H1 (cell line): ENCODE data around the gene MAP7. TPM values are rescaled to one million over a fixed set of nuclear protein-coding genes. Genes with fewer than 3 reads are reported as not detected.
A peak's percentile ranks its signal among the peaks of the same experiment; 100 is the strongest.

Source experiments
- CTCF ChIA-PET: fragments of 300-600 bp; sonication (Branson Sonifier 250); formaldehyde crosslinking; loops from one replicate; lab custom pipeline; 2021; ENCODE audit not compliant: partially characterized antibody; lab: Charles Lee
- POLR2A ChIA-PET: fragments of 300-600 bp; sonication (Branson Sonifier 250); formaldehyde crosslinking; loops from one replicate; lab custom pipeline; 2021; ENCODE audit warnings: inconsistent platforms; ENCODE audit not compliant: partially characterized antibody; lab: Charles Lee
- DNase-seq, 2 experiments: peaks; one replicate each; pipeline versions ENCODE4 v3.0.0 to v3.0.0-alpha.2; 2010 to 2022; ENCODE audit warnings: low spot score in 2 of 2, low read depth in 1 of 2, mixed read lengths in 1 of 2
- FAIRE-seq: peaks from 2 replicates; lab custom pipeline; 2011; peaks lifted over from hg19 to GRCh38; lab: Jason Lieb, UNC
- H2AFZ ChIP-seq: 2 replicates; pipeline ENCODE4 v1.8.1; 2012; ENCODE audit warnings: low read length, inconsistent platforms
- H2AK5ac ChIP-seq: 2 replicates; pipeline ENCODE4 v1.6.1; 2013; ENCODE audit warnings: low read depth, low read length
- H2BK120ac ChIP-seq: replicated peaks from 2 replicates; pipeline ENCODE3; 2013; ENCODE audit warnings: low read depth, low read length, inconsistent platforms
- H2BK12ac ChIP-seq: 2 replicates; pipeline ENCODE4 v1.6.1; 2013; ENCODE audit warnings: low read depth, low read length
- H2BK15ac ChIP-seq: 2 replicates; pipeline ENCODE4 v1.6.1; 2013; ENCODE audit warnings: low read length
- H2BK20ac ChIP-seq: 2 replicates; pipeline ENCODE4 v1.6.1; 2013; ENCODE audit warnings: low read length
- H2BK5ac ChIP-seq: 2 replicates; pipeline ENCODE4 v1.6.1; 2013; ENCODE audit warnings: low read depth, low read length
- H3K14ac ChIP-seq: 2 replicates; pipeline ENCODE4 v1.6.1; 2013; ENCODE audit warnings: inconsistent platforms; ENCODE audit not compliant: insufficient read length
- H3K18ac ChIP-seq: 2 replicates; pipeline ENCODE4 v1.6.1; 2013; ENCODE audit warnings: low read length; ENCODE audit errors: extremely low read depth
- H3K23ac ChIP-seq: 2 replicates; pipeline ENCODE4 v1.6.1; 2013; ENCODE audit warnings: inconsistent platforms; ENCODE audit not compliant: insufficient read length
- H3K23me2 ChIP-seq: 2 replicates; pipeline ENCODE4 v1.6.1; 2013; ENCODE audit warnings: low read depth, low read length
- H3K27ac ChIP-seq: 2 replicates; pipeline ENCODE4 v1.6.1; 2011; ENCODE audit warnings: low read depth, low read length, inconsistent platforms
- H3K27me3 ChIP-seq, 4 experiments: replicated peaks in 1 of 4; 1 replicate in 1 of 4; 2 replicates in 3 of 4; pipeline versions ENCODE4 v1.6.1 to v1.8.1; 2011 to 2013; ENCODE audit warnings: low read length in 3 of 4, mild to moderate bottlenecking in 3 of 4, inconsistent platforms in 2 of 4, mixed read lengths in 2 of 4, moderate library complexity in 1 of 4; ENCODE audit not compliant: control insufficient read depth in 3 of 4, insufficient read depth in 3 of 4; ENCODE audit errors: extremely low read depth in 1 of 4
- H3K36me3 ChIP-seq, 4 experiments: 2 replicates each; pipeline versions ENCODE4 v1.6.1 to v1.8.1; 2011 to 2013; ENCODE audit warnings: mild to moderate bottlenecking in 4 of 4, low read length in 3 of 4, moderate library complexity in 2 of 4, control low read depth in 1 of 4, inconsistent platforms in 1 of 4; ENCODE audit not compliant: insufficient read depth in 4 of 4, control insufficient read depth in 2 of 4
- H3K4ac ChIP-seq: replicated peaks from 2 replicates; pipeline ENCODE3; 2013; ENCODE audit warnings: low read length, low read depth, mixed read lengths, inconsistent platforms; ENCODE audit not compliant: insufficient read length
- H3K4me1 ChIP-seq, 4 experiments: replicated peaks in 1 of 4; 1 replicate in 1 of 4; 2 replicates in 3 of 4; pipeline versions ENCODE4 v1.6.1 to v1.8.1; 2011 to 2013; ENCODE audit warnings: low read length in 3 of 4, inconsistent platforms in 2 of 4, mixed read lengths in 1 of 4; ENCODE audit not compliant: insufficient read depth in 4 of 4, control insufficient read depth in 3 of 4
- H3K4me2 ChIP-seq, 2 experiments: 2 replicates each; pipeline versions ENCODE4 v1.6.1 to v1.8.1; 2011 to 2013; ENCODE audit warnings: low read depth in 2 of 2, low read length in 2 of 2, control low read depth in 1 of 2, inconsistent platforms in 1 of 2, mild to moderate bottlenecking in 1 of 2; ENCODE audit not compliant: insufficient read depth in 1 of 2
- H3K4me3 ChIP-seq, 4 experiments: fragments of 200-600, 300-600 bp in 1 of 4; sonication (generic), shearing (Covaris generic), sonication (Bioruptor Twin) in 1 of 4; 2 replicates each; pipeline versions ENCODE4 v1.5.1 to v1.8.1; 2011 to 2016; ENCODE audit warnings: low read length in 4 of 4, low read depth in 3 of 4, control low read depth in 2 of 4, inconsistent platforms in 2 of 4, mild to moderate bottlenecking in 2 of 4, mixed read lengths in 1 of 4, moderate library complexity in 1 of 4; ENCODE audit not compliant: insufficient read depth in 2 of 4; ENCODE audit errors: extremely low read depth in 1 of 4
- H3K56ac ChIP-seq: replicated peaks from 2 replicates; pipeline ENCODE3; 2013; ENCODE audit warnings: low read depth, mild to moderate bottlenecking, mixed read lengths, low read length, inconsistent platforms; ENCODE audit not compliant: insufficient read length
- H3K79me1 ChIP-seq: 2 replicates; pipeline ENCODE4 v1.6.1; 2013; ENCODE audit warnings: low read depth, low read length, control low read depth
- H3K79me2 ChIP-seq, 2 experiments: 2 replicates each; pipeline versions ENCODE4 v1.6.1 to v1.8.1; 2012 to 2013; ENCODE audit warnings: low read length in 2 of 2, mild to moderate bottlenecking in 2 of 2, inconsistent platforms in 1 of 2; ENCODE audit not compliant: insufficient read depth in 2 of 2, control insufficient read depth in 1 of 2
- H3K9ac ChIP-seq, 4 experiments: replicated peaks in 1 of 4; 1 replicate in 1 of 4; 2 replicates in 3 of 4; pipeline versions ENCODE4 v1.6.1 to v1.8.1; 2011 to 2013; ENCODE audit warnings: low read depth in 3 of 4, low read length in 3 of 4, control low read depth in 2 of 4, mild to moderate bottlenecking in 2 of 4, moderate library complexity in 2 of 4, inconsistent platforms in 1 of 4; ENCODE audit errors: extremely low read depth in 1 of 4
- H3K9me3 ChIP-seq, 2 experiments: 2 replicates each; pipeline versions ENCODE4 v1.6.1 to v1.8.1; 2012 to 2013; ENCODE audit warnings: mild to moderate bottlenecking in 2 of 2, moderate library complexity in 2 of 2, control low read depth in 1 of 2, inconsistent platforms in 1 of 2, low read depth in 1 of 2, low read length in 1 of 2, mixed read lengths in 1 of 2; ENCODE audit not compliant: insufficient read depth in 2 of 2
- H4K20me1 ChIP-seq, 2 experiments: replicated peaks in 1 of 2; 2 replicates each; pipeline versions ENCODE3 to v1.8.1; 2011 to 2013; ENCODE audit warnings: inconsistent platforms in 2 of 2, low read length in 2 of 2, mild to moderate bottlenecking in 1 of 2; ENCODE audit not compliant: insufficient read depth in 2 of 2, control insufficient read depth in 1 of 2
- H4K5ac ChIP-seq: 2 replicates; pipeline ENCODE4 v1.6.1; 2013; ENCODE audit warnings: low read length, low read depth, mixed read lengths, inconsistent platforms; ENCODE audit not compliant: insufficient read length
- H4K8ac ChIP-seq: 2 replicates; pipeline ENCODE4 v1.8.0; 2013; ENCODE audit warnings: mild to moderate bottlenecking, moderate library complexity, low read length, inconsistent platforms; ENCODE audit not compliant: insufficient read depth; ENCODE audit errors: extremely low read depth
- H4K91ac ChIP-seq: replicated peaks from 2 replicates; pipeline ENCODE3; 2013; ENCODE audit warnings: low read length, mixed read lengths, inconsistent platforms; ENCODE audit not compliant: insufficient read length
- MAX ChIP-seq: IDR thresholded peaks from 2 replicates; pipeline ENCODE4 v1.6.1; 2012; ENCODE audit warnings: inconsistent platforms
- RXRA ChIP-seq: IDR thresholded peaks from 2 replicates; pipeline ENCODE4 v1.6.1; 2011; ENCODE audit warnings: low read depth, mild to moderate bottlenecking, low read length, moderate library complexity; ENCODE audit not compliant: insufficient read depth
- SAP30 ChIP-seq: fragments of 300-600 bp; sonication (generic); IDR thresholded peaks from 2 replicates; pipeline ENCODE4 v1.7.1; 2012; ENCODE audit warnings: low read length, moderate library complexity, mild to moderate bottlenecking, inconsistent platforms; ENCODE audit not compliant: insufficient read depth, insufficient replicate concordance
- WGBS, 2 experiments: shearing (Covaris generic) in 1 of 2; methylation state at CpG; one replicate each; pipeline versions ENCODE4 v1.1.6 to v1.1.7; 2013 to 2015; ENCODE audit warnings: low lambda C conversion rate in 2 of 2, mixed read lengths in 2 of 2, inconsistent platforms in 1 of 2, low coverage in 1 of 2, missing lambda C conversion rate in 1 of 2; ENCODE audit not compliant: insufficient replicate concordance in 2 of 2, insufficient coverage in 1 of 2, insufficient read length in 1 of 2; ENCODE audit errors: extremely low coverage in 1 of 2, missing lambda C conversion rate in 1 of 2; 5-methylcytosine and 5-hydroxymethylcytosine counted together
- polyA plus RNA-seq, 7 experiments: library from polyadenylated mRNA; depleted of rRNA in 3 of 7; stranded (reverse) in 5 of 7; unstranded in 2 of 7; fragments of >200 nt in 5 of 7; fragments of 200-250 nt in 2 of 7; gene quantifications; 1 replicate in 5 of 7; 2 replicates in 1 of 7; 4 replicates in 1 of 7; pipeline versions ENCODE4 v1.2.1 to v1.2.3, GENCODE V29; 2011 to 2013; ENCODE audit warnings: missing spikeins in 2 of 7, mixed read lengths in 2 of 7
- total RNA-seq: library from RNA; stranded (reverse); fragmentation: NEBNext Ultra II Directional; extraction: Animal tissue kit (Norgen Biotek cat#: 25700); gene quantifications from 2 replicates; pipeline ENCODE4 v1.2.1, GENCODE V29; 2021

Gene MAP7
- total and polyA plus RNA-seq, 2 of the 8 experiments (the other 6 are each of a cell fraction or from before 2014, with no cell fraction given): 13.5 to 66.9 TPM

DNA sequence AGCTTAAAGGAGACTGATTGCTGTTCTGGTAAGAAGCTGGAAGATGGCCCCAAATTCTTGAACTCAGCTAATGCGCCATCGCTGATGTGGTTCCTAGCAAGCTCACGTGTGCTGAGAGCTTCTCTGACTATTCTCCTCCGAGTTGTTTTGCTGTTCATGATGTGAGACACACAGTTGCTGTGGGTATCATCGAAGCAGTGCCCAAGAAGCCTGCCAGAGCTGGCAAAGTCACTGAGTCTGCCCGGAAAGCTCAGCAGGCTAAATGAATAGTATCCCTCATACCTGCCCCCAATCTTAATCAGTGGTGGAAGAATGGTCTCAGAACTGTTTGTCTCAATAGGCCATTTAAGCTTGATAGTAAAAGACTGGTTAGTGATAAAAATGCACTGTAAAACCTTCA, 232.3 kb downstream of the MAP7 start:
- Histone ChIP-seq H3K14ac (no peak overlapping the region), H4K8ac (no peak overlapping the region), H2BK12ac (no peak overlapping the region), H2AK5ac (no peak overlapping the region), H3K4me2 (no peak overlapping the region), H3K18ac (no peak overlapping the region), H3K4me1 (no peaks in the 10 kb centered on the region), H2AFZ (peak overlapping the region; percentile 89), H3K27me3 (no peaks in the 10 kb centered on the region), H3K79me2 (no peaks in the 10 kb centered on the region), H4K91ac (no peak overlapping the region), H4K20me1 (no peaks in the 10 kb centered on the region)
- no peak for FAIRE-seq
- ChIA-PET CTCF (interaction anchor here (0.6 to 3.5 kb wide), 32 partner anchors 9 to 867 kb away, joined by 3 to 30 read pairs (median 4); partner anchors contain the start of genes BCLAF1 and MTFR2), POLR2A (interaction anchor here (0.6 to 3.0 kb wide), 4 partner anchors 29 to 1277 kb away, joined by 3 to 32 read pairs (median 4); partner anchors contain the start of genes BCLAF1 and MTFR2)
- TF ChIP-seq RXRA: no peak
- TF ChIP-seq SAP30: no peak
- TF ChIP-seq MAX: no peak
- TF ChIP-seq, all 59 proteins: peak for 0
- WGBS, 2 experiments: 84% methylated on average over 6 of the region's 6 CpGs; no CpG with 5 or more reads in 1 of the 2 experiments
- Histone ChIP-seq H2BK120ac (no peak overlapping the region), H3K9ac (no peak overlapping the region), H2BK5ac (no peak overlapping the region), H3K4me3 (no peak overlapping the region), H3K4ac (no peak overlapping the region), H3K23me2 (no peaks in the 10 kb centered on the region; the same call in 1 of the 2 replicates), H3K36me3 (no peaks in the 10 kb centered on the region), H3K56ac (no peak overlapping the region), H3K27ac (no peak overlapping the region), H3K9me3 (no peaks in the 10 kb centered on the region), H2BK15ac (no peak overlapping the region), H3K23ac (no peak overlapping the region), H3K79me1 (no peaks in the 10 kb centered on the region), H4K5ac (no peak overlapping the region), H2BK20ac (no peak overlapping the region)
- DNase-seq: no peak
